Activated CD4-positive, alpha-beta memory T cell treated with anti-CD3 and anti-CD28 coated beads for 36 hours (primary cell): ENCODE measurements around the gene TIMP2. TPM values are rescaled to one million over a fixed set of nuclear protein-coding genes. Genes with fewer than 3 reads are reported as not detected.

Source experiments
- CTCF ChIA-PET: fragments of 350-600 bp; sonication (Branson Sonifier 250); formaldehyde crosslinking; loops from one replicate; lab custom pipeline; 2021; ENCODE audit warnings: antibody characterized with exemption, inconsistent platforms; lab: Charles Lee
- POLR2A ChIA-PET: fragments of 350-600 bp; sonication (Branson Sonifier 250); formaldehyde crosslinking; loops from one replicate; lab custom pipeline; 2021; ENCODE audit warnings: antibody characterized with exemption; lab: Charles Lee
- DNase-seq: peaks from one replicate; pipeline ENCODE4 v3.0.0-alpha.2; 2020
- H3K27ac Mint-ChIP-seq: one replicate; pipeline ENCODE4 v1.8.0; 2021; ENCODE audit warnings: mixed read lengths
- H3K27me3 Mint-ChIP-seq: one replicate; pipeline ENCODE4 v1.8.0; 2021; ENCODE audit warnings: mixed read lengths
- H3K36me3 Mint-ChIP-seq: one replicate; pipeline ENCODE4 v1.8.0; 2021; ENCODE audit warnings: mixed read lengths
- H3K4me1 Mint-ChIP-seq: one replicate; pipeline ENCODE4 v1.8.0; 2021; ENCODE audit warnings: low read depth, mixed read lengths
- H3K4me3 Mint-ChIP-seq: one replicate; pipeline ENCODE4 v1.8.0; 2021; ENCODE audit warnings: mild to moderate bottlenecking, mixed read lengths
- H3K9me3 Mint-ChIP-seq: one replicate; pipeline ENCODE4 v1.8.0; 2021; ENCODE audit warnings: mixed read lengths
- intact Hi-C: fragments of 100-400 bp; cut with micrococcal nuclease; formaldehyde crosslinking; loops from one replicate; pipeline ENCODE4 v1.15.1; 2023
- total RNA-seq, 2 experiments: library from RNA; stranded (reverse); gene quantifications; one replicate each; pipeline ENCODE4 v1.2.3, GENCODE V29; 2021

The TIMP2 gene
- total RNA-seq, 2 experiments from 2014 or later, result 1.1 TPM

DNA sequence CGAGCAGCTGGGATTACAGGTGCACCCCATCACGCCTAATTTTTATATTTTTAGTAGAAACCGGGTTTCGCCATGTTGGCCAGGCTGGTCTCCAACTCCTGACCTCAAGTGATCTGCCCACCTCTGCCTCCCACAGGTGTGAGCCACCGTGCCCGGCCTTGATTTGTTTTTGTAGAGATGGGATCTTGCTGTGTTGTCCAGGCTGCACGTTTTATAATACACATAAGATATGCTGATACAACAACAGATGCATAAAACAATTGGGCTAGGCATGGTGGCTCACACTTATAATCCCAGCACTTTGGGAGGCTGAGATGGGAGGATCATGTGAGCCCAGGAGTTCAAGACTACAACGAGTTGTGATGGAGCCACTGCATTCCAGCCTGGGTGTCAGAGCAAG is 90.6 kb downstream of the TIMP2 start:
- CTCF ChIA-PET, result no interaction called here
- intact Hi-C loops, result no loop called here
- peaks cover 72% of the 10 kb centered on the region for H3K36me3 Mint-ChIP-seq

DNA sequence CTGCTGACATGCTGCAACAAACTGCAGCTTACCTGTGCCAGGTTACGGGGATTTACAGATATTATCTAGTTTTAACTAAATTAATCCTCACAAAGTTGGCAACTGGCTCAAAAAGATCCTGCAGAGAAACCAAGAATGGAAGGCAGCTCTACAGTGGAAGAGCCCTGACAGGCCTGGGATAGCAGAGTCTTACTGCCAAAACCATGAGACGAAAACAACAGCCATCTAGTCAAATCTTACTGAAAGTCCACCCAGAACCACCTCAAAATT is 92.7 kb downstream of the TIMP2 start:
- no peak for DNase-seq
- Mint-ChIP-seq H3K27ac (no peak overlapping the region), H3K4me1 (peaks cover 15% of the 10 kb centered on the region), H3K4me3 (no peak overlapping the region), H3K27me3 (no peaks in the 10 kb centered on the region), H3K9me3 (no peaks in the 10 kb centered on the region), H3K36me3 (peaks cover 76% of the 10 kb centered on the region)
- ChIA-PET POLR2A (no interaction called here), CTCF (no interaction called here)
- intact Hi-C loops, result no loop called here

More for the DNA sequence above, 90.6 kb downstream of the TIMP2 start:
- Mint-ChIP-seq H3K9me3 (no peaks in the 10 kb centered on the region), H3K27me3 (no peaks in the 10 kb centered on the region), H3K4me1 (peaks cover 31% of the 10 kb centered on the region), H3K27ac (no peak overlapping the region), H3K4me3 (no peak overlapping the region)
- DNase-seq, result no peak
- POLR2A ChIA-PET, result no interaction called here

DNA sequence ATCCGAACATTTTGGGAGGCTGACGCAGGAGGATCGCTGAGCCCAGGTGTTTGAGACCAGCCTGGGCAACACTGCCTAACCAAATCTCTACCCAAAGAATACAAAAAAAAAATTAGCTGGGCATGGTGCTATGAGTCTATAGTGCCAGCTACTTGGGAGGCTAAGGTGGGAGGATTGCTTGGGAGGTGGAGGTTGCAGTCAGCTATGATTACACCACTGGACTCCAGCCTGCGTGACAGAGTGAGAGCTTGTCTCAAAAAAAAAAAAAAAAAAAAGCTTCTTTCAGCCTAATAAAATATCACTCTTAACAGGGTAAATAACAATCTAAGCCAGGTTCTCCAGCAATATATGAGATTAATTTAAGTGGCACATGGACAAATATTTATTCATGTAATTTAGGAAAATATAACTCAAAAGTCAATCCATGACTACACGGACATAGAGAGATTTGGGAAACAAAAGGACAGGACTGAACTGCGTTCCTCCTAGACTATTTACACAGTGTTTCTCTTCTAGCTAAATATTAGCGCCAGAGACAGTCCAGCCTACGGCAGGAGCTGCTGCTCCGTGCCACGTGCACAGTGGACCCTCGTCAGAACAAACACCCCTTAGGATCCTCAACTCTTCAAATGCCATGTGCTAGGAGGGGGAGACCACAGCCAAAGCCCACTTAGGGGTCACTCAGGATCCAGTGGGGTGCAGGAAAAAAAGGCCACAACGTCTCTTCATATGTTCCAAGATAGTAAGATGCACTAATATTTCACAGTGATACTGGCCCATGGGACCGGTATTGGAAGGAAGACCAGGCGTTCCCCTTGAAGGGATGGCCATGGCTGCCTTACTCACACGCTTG is 93.3 kb downstream of the TIMP2 start:
- no peaks in the 10 kb centered on the region for H3K27me3 Mint-ChIP-seq
- H3K4me3 Mint-ChIP-seq, result no peak overlapping the region
- H3K9me3 Mint-ChIP-seq, result no peaks in the 10 kb centered on the region
- ChIA-PET CTCF (no interaction called here), POLR2A (interaction anchor here (0.6 kb wide), 3 partner anchors 8 to 52 kb away, joined by 3 to 6 read pairs (median 3); no protein-coding TSS in a partner anchor)
- intact Hi-C loops, result no loop called here
- H3K27ac Mint-ChIP-seq, result no peak overlapping the region
- DNase-seq, result no peak
- H3K4me1 Mint-ChIP-seq, result peaks cover 11% of the 10 kb centered on the region
- peaks cover 76% of the 10 kb centered on the region for H3K36me3 Mint-ChIP-seq

DNA sequence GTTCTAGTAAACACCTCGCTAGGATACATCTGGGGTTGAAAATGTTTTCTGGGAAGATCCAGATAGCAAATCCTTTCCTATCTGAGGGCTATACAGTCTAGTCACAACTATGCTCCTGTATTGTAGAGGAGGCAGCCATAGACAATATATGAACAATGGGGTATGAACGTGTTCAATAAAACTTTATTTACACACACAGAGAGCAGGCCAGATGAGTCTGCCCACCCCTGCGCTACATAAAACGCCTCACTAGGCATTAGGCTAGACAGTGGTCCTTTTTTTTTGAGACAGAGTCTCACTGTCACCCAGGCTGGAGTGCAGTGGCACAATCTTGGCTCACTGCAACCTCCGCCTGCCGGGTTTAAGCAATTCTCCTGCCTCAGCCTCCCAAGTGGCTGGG is 95.7 kb downstream of the TIMP2 start:
- ChIA-PET POLR2A (interaction anchor here (0.6 kb wide), 1 partner anchor 9 kb away, joined by 3 read pairs; no protein-coding TSS in a partner anchor), CTCF (interaction anchor here (1.1 kb wide), 1 partner anchor 121 kb away, joined by 3 read pairs; no protein-coding TSS in a partner anchor)
- intact Hi-C loops, result no loop called here
- peaks cover 77% of the 10 kb centered on the region for H3K36me3 Mint-ChIP-seq
- no peak for DNase-seq
- H3K4me3 Mint-ChIP-seq, result no peak overlapping the region
- H3K27ac Mint-ChIP-seq, result no peak overlapping the region
- H3K4me1 Mint-ChIP-seq, result peaks cover 10% of the 10 kb centered on the region
- no peaks in the 10 kb centered on the region for H3K9me3 Mint-ChIP-seq
- no peaks in the 10 kb centered on the region for H3K27me3 Mint-ChIP-seq

DNA sequence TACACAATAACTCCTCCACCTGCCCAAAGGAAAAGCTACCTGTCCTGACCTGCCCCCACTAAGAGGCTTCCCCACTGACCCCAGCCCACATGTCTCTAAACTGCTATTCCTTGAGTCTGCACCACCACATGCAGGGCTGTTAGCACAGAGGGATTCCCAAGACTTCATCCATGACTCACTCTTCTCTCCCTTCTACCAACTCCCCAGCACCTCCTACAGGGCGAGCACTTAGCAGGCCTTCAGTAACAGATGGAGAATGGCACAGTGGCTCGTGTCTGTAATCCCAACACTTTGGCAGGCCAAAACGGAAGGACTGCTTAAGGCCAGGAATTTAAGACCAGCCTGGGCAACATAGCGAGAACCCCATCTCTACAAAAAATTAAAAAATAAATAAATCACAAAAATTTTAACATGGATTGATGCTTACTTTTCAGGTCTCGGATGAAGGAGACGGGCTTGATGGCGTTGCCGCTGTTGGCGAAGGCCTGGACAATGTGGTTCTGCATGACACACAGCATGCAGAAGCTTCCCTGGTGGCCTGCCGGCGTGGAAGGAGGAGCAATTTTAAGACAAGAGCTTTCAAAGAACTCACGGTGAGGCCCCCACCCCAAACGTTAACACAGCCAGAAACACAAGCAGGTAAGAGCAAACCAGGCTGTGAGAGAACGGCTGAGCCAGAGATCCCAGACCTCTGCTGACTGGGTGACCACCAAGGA is 96.6 kb downstream of the TIMP2 start:
- Mint-ChIP-seq H3K36me3 (peaks cover 78% of the 10 kb centered on the region), H3K9me3 (no peaks in the 10 kb centered on the region), H3K4me3 (no peak overlapping the region), H3K27me3 (no peaks in the 10 kb centered on the region), H3K4me1 (peaks cover 10% of the 10 kb centered on the region), H3K27ac (peak overlapping the region; percentile 3)
- POLR2A ChIA-PET, result no interaction called here
- peak; percentile 56 for DNase-seq
- intact Hi-C loops, result no loop called here
- CTCF ChIA-PET, result no interaction called here

DNA sequence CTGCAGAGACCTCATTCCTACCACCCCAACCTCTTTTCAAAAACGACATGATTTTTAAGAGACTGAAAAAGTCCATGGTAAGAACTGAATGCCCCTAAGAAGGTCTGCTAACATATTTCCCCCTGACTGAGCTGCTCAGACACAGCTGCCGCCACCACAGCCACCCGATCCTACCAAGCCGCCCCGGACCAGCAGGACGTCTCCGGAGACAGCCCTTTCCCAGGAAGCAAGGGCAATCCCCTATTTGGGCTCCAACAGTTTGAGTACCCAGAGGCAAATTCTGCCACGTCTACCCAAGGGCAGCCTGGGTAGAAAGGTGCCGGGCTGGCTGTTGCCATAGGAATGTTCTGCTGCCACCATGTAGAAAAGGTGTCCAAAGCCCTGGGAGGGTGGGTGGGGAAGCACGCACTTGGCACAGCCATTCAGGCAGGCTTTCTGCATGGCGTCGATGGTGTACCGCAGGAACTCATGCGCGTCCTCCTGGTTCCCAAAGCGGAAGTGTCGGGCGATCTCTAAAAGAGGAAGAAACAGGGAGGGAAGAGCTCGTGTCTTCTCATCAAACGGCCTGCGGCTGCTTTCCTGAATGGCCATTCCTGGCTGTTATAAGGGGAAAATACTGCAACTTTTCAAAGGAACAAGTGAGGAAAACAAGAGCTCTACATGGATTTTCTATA is 98.2 kb downstream of the TIMP2 start:
- no peak for DNase-seq
- Mint-ChIP-seq H3K27me3 (no peaks in the 10 kb centered on the region), H3K36me3 (peaks cover 78% of the 10 kb centered on the region), H3K4me3 (no peak overlapping the region), H3K27ac (no peak overlapping the region), H3K4me1 (peaks cover 18% of the 10 kb centered on the region), H3K9me3 (no peaks in the 10 kb centered on the region)
- ChIA-PET CTCF (no interaction called here), POLR2A (no interaction called here)
- intact Hi-C loops, result no loop called here

DNA sequence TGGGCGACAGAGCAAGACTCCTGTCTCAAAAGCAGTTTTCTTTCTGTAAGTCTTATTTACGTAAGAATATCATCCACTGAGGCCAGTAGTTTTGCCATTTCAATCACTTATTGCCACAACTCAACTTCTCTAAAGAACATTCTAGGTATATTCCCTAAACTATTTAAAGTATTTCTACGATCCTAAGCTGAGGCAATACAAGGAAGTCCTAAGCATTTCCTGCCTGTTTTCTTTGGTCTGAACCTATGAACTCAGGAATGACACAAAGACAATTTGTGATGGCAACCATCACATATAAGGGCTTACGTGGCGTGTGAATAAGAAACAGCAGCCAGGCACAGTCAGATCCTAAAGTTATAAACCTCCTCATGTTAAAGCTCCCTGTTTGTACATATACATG is 98.8 kb downstream of the TIMP2 start:
- intact Hi-C loops, result no loop called here
- peaks cover 78% of the 10 kb centered on the region for H3K36me3 Mint-ChIP-seq
- POLR2A ChIA-PET, result no interaction called here
- H3K27ac Mint-ChIP-seq, result no peak overlapping the region
- H3K27me3 Mint-ChIP-seq, result no peaks in the 10 kb centered on the region
- no peak for DNase-seq
- CTCF ChIA-PET, result no interaction called here
- H3K4me1 Mint-ChIP-seq, result peaks cover 18% of the 10 kb centered on the region
- no peak overlapping the region for H3K4me3 Mint-ChIP-seq
- H3K9me3 Mint-ChIP-seq, result no peaks in the 10 kb centered on the region

DNA sequence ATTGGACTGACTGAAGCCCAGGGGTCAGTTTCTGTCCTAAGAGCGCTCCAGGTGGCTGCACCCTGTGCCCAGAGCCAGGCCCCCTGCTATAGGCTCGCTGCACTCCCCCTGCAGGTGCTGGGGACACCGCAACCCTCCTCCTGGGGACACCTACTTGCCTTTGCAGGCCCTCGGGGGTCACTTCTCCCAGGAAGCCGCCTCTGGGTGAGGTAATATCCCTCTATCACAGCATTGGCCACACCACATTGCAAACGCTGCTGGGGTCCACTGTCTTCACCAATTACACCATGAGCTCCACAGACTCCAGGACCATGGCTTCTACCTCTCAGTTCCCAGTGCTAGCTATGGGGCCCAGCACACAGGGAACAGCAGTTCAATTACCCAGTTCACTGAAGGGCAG is 99.5 kb downstream of the TIMP2 start:
- ChIA-PET POLR2A (no interaction called here), CTCF (no interaction called here)
- H3K27me3 Mint-ChIP-seq, result no peaks in the 10 kb centered on the region
- peaks cover 23% of the 10 kb centered on the region for H3K4me1 Mint-ChIP-seq
- H3K4me3 Mint-ChIP-seq, result no peak overlapping the region
- H3K27ac Mint-ChIP-seq, result no peak overlapping the region
- DNase-seq, result no peak
- intact Hi-C loops, result no loop called here
- peaks cover 80% of the 10 kb centered on the region for H3K36me3 Mint-ChIP-seq
- no peaks in the 10 kb centered on the region for H3K9me3 Mint-ChIP-seq

DNA sequence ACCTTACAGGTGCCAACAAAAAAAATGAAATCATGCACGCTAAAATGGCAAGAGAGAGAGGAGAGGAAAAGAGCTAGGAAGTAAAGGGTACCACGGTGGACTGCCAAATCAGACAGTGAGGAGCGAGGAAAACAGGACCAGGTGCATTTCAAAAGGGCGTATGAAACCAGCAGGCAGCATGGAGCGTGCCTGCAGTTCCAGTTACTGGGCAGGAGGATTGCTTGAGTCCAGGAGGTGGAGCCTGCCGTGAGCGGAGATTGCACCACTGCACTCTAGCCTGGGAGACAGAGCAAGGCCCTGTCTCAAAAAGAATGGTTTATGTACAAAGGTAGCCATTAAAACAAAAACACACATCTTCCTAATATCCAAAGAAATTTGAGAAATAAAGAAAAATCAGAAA is 100.9 kb downstream of the TIMP2 start:
- no peaks in the 10 kb centered on the region for H3K27me3 Mint-ChIP-seq
- peaks cover 84% of the 10 kb centered on the region for H3K36me3 Mint-ChIP-seq
- peaks cover 34% of the 10 kb centered on the region for H3K4me1 Mint-ChIP-seq
- intact Hi-C loops, result no loop called here
- no peaks in the 10 kb centered on the region for H3K9me3 Mint-ChIP-seq
- ChIA-PET POLR2A (no interaction called here), CTCF (no interaction called here)
- no peak overlapping the region for H3K4me3 Mint-ChIP-seq
- DNase-seq, result no peak
- H3K27ac Mint-ChIP-seq, result peak overlapping the region; percentile 2

DNA sequence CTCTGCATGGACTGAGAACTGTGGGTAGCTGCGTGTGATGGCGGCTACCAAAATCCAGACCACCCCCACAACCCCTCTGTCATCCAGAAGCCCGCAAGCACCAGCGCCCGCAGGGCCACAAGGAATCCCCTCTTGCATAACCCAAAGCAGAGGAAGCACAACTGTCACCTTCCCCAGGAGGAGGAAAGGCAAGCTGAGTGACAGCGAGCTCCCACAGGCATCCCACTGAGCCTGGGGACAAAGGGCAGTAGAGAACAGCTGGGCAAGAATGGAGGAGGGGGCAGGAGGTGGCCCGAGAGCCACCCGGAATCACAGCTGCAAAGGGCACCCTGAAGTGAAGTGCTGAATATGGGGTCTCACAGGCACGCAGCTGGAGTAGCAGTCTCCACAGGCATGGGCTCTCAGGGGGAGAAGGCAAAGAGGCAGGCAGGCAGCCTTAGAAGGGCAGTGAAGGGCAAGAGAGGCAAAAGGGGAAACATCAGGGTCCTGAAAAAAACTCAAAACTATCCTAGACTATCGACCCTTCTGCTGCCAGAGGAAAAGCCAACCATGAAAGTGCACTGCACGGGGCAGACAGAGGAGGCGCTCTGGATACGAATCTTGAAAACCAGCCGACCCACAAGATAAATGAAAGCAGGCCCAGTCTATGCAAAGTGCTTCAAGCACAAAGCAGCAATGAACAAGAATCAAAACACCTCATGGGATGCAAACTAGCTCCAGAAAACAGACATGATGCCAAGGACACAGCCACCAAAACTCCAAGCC is 101.7 kb downstream of the TIMP2 start:
- no peak for DNase-seq
- Mint-ChIP-seq H3K27ac (peak overlapping the region; percentile 38), H3K9me3 (no peaks in the 10 kb centered on the region), H3K36me3 (peaks cover 86% of the 10 kb centered on the region), H3K4me1 (peaks cover 41% of the 10 kb centered on the region), H3K4me3 (no peak overlapping the region), H3K27me3 (no peaks in the 10 kb centered on the region)
- ChIA-PET POLR2A (interaction anchor here (1.0 kb wide), 1 partner anchor 39 kb away, joined by 6 read pairs; no protein-coding TSS in a partner anchor), CTCF (no interaction called here)
- intact Hi-C loops, result no loop called here

DNA sequence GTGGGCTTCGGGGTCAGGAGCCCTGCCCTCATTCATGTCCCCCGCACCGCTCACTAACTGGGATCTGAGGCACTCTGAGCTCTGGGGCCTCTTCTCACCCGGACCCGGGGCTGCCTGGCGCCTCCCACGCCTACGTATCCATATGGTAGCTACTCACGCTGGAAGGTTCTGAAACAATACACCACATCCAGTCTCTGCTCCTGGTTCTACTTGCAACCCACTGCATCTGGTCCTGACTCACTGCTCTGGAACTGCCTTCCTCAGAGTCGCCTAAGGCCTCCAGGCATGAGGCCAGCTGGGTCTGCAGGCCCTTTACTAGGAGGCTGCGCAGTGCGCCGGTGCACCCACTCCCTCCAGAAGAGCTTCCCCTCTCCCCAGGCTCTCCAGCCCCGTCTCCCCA is 102.6 kb downstream of the TIMP2 start:
- CTCF ChIA-PET, result no interaction called here

More for the DNA sequence above, 102.6 kb downstream of the TIMP2 start:
- Mint-ChIP-seq H3K9me3 (no peaks in the 10 kb centered on the region), H3K4me1 (peaks cover 47% of the 10 kb centered on the region), H3K4me3 (no peak overlapping the region), H3K36me3 (peaks cover 80% of the 10 kb centered on the region), H3K27me3 (no peaks in the 10 kb centered on the region), H3K27ac (peak overlapping the region; percentile 36)
- intact Hi-C loops, result no loop called here
- DNase-seq, result no peak
- POLR2A ChIA-PET, result interaction anchor here (1.0 kb wide), 1 partner anchor 38 kb away, joined by 6 read pairs; no protein-coding TSS in a partner anchor
